Activated naive CD4-positive, alpha-beta T cell treated with Interleukin-2 at 50 U/mL for 16 hours (primary cell): Measurements from ENCODE around the gene GOLPH3.
"Not testable (repeated sequence)": the region's sequence is repeated elsewhere in the genome, so short reads cannot be mapped to it uniquely, and the experiment has no call there.

Experiments
- DNase-seq: peaks from one replicate; pipeline ENCODE4 v3.0.0-alpha.2; 2020

Gene GOLPH3

GRCh38 chr5:32174011-32174870 lies at the start of gene GOLPH3:
TSS of gene GOLPH3 (minus strand) at chr5:32174319. CDS start at chr5:32174034, 285 bp downstream.
- DNase-seq, result peak; percentile 93

DNA sequence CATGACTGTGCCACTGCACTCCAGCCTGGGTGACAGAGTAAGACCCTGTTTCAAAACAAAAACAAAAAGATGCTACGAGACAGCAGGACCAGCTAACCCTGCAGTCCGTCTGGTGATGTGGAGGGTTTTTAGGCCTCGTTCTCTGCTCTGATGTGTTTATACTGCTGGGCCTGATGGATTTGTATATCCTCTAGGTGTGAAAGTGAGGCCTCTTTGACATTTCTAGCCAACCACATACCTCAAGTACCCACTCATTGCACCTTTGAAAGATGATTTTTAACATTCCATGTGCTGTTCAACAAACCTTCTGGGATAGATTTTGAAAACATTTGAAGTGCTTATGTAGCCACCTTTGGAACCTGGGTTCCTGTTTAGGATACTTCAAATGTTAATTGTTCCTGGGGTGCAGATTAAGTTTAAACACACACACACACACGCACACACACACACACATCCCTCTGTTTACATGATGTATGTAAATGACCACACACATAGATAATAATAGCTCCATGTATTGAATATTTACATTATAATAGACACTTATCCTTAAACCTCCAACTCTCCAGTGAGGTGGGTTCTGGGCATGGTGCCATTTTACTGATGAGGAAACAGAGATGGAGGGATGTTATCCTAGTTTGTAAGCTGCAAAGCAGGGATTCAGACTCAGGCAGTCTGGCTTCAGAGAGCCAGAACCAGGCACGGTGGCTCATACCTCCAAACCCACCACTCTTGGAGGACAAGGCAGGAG lies 48.8 kb upstream of the GOLPH3 start:
- no peak for DNase-seq

DNA sequence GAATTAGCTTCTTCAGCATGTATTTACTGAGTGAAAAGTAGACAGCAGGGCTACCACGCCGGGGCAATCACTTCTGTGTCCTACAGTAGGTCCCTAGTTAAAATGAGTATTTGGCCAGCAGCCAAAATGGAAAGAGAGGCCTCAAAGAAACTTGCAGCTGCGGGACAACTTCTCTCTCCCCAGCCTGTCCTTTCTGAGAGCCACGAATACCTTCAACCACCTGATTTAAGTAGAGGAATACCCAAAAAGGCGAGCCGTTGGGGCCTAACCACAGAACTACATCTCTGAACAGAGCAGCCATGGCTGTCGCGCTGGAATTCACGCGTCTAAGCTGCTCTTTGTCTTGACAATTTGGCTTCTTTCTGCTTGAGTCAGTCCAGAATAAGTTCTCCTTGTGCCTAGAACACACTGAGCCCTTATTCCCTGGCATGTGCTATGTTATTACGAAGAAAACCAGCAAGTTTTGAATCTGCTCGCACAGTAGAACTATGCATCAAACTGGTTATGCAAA lies 43.8 kb upstream of the GOLPH3 start:
- no peak for DNase-seq

DNA sequence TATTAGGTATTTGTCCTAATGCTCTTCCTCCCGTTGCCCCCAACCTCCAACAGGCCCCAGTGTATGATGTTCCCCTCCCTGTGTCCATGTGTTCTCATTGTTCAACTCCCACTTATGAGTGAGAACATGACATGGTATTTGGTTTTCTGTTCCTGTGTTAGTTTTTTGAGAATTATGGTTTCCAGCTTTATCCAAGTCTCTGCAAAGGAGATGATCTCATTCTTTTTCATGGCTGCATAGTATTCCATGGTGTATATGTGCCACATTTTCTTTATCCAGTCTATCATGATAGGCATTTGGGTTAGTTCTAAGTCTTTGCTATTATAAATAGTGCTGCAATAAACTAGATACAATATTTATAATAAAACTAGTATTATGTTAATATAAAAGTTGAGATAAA lies 40.2 kb upstream of the GOLPH3 start:
- DNase-seq, result not testable (repeated sequence)

DNA sequence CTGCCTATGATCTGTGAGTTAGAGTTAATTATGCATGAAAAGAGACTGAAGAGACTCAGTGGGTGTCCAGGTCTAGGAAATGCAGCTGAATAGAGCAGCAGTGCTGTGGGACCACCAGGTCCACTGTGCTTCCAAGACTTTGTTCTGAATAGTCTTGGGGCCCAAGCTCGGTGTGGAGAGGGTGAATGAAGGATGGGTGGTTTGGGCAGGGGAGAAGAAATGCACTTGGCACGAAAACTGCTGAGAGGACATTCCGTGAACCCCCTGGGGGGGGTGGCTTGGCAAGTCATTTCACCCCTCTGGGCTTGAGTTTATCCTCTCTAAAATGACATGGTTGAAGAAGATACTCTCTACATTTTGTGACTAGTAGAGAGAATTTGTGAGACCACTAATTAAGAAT lies 36.0 kb upstream of the GOLPH3 start:
- DNase-seq, result no peak

DNA sequence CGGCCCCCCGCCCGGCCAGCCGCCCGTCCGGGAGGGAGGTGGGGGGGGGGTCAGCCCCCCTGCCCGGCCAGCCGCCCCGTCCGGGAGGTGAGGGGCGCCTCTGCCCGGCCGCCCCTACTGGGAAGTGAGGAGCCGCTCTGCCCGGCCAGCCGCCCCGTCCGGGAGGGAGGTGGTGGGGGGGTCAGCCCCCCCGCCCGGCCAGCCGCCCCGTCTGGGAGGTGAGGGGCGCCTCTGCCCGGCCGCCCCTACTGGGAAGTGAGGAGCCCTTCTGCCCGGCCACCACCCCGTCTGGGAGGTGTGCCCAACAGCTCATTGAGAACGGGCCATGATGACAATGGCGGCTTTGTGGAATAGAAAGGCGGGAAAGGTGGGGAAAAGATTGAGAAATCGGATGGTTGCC lies 34.7 kb upstream of the GOLPH3 start:
- not testable (repeated sequence) for DNase-seq

- no peak for DNase-seq
These were observed 33.2 kb upstream of the GOLPH3 start for GRCh38 chr5:32207355-32207634.

DNA sequence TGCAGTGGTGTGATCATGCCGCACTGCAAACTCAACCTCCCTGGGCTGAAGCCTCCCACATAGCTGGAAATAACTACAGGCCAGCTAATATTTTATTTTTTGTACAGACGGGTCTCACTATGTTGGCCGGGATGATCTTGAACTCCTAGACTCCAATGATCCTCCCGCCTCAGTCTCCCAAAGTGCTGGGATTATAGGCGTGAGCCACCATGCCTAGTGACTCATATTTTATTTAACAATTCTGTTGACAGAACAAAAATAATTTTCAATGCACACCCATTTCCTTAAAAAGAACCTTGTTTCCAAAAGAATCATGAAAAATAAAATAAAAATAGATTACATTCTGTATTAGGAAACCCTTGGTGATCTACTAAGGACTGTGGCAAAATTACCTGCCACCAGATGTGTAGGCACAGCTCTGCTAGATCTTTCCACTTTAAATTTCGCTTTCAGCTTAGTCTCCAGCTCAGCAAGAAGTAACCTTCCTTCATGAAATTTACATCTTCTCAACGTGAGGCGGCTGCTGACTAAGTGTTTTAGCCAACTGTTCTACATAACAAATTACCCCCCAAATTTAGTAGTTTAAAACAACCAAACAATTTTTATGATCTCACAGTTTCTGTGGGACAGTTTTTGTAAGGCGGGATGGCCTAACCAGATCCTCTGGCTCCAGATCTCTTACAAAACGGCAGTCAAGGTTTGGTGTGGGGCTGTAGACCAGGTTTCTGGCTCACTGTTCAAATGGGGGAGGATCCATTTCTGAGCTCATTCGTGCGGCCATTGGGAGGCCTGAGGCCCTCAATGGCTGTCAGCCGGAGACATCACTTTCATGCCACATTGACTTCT lies 32.6 kb upstream of the GOLPH3 start:
- no peak for DNase-seq

DNA sequence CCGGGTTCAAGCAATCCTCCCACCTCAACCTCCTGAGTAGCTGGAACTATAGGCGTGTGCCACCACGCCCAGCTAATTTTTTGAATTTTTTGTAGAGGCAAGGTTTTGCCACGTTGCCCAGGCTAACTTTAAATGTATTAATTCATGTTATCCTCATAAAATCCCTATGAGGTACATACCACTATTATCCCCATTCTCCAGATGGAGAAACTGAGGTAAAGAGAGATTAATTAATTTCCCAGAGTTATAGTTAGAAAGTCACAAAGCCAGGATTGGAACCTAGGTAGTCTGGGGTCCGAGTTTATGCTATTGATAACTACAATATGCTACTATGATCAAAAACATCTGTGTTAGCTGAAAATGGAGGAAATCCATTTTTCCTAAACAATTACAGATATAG lies 31.9 kb upstream of the GOLPH3 start:
- DNase-seq, result no peak

- no peak for DNase-seq
These were observed 28.3 kb upstream of the GOLPH3 start for GRCh38 chr5:32202394-32202793.

GRCh38 chr5:32201122-32201753 lies 27.1 kb upstream of the GOLPH3 start:
- no peak for DNase-seq

DNA sequence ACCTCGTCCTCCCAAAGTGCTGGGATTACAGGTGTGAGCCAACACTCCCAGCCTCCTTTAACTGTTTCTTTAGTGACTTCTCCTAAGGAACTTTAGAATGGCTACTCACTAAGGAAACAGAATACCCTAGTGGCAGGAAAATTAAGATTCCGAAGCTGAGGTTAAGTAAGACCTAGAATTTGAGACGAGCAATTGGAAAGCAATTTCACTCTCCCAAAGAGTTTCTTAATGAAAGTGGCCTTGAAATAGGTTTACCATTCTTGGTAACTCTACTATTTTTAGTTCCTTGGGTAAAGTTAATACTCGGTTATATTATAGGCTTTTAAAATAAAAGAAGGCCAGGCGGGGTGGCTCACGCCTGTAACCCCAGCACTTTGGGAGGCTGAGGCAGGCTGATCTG lies 22.9 kb upstream of the GOLPH3 start:
- DNase-seq, result no peak

DNA sequence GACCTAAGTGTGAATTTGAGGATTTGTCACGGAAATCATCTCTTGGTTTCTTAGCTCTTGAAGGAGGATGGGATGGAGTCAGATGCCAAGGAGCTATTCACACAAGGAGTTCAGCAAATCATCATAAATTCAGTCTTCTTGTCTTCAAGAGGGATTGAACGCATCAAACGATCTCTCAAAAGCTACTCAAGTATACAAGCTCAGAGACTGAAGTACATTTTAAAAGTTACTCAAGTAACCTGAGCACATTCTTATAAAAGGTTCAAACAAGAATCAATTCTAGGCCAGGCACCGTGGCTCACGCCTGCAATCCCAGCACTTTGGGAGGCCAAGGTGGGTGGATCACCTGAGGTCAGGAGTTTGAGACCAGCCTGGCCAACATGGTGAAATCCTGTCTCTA lies 21.1 kb upstream of the GOLPH3 start:
- DNase-seq, result no peak

DNA sequence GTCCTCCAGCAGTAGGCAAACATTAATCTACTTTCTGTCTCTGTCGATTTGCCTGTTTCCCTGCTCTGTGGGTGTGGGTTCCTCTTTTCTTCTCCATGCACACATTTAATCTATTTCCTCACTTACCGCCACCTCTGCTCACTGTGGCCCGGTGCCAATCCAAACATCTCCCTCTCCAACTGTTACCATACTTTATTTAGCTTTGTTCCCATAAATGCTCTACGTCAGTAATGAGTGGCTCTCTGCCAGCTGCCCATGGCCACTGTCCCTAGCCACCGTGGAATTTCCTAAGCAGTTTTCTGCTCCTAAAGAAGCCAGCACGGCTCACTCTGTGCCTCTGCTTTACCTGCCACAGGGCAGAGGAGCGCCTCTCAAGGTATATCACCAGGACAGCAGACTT lies 19.5 kb upstream of the GOLPH3 start:
- no peak for DNase-seq

GRCh38 chr5:32190095-32190494 lies 16.0 kb upstream of the GOLPH3 start:
- DNase-seq, result no peak

DNA sequence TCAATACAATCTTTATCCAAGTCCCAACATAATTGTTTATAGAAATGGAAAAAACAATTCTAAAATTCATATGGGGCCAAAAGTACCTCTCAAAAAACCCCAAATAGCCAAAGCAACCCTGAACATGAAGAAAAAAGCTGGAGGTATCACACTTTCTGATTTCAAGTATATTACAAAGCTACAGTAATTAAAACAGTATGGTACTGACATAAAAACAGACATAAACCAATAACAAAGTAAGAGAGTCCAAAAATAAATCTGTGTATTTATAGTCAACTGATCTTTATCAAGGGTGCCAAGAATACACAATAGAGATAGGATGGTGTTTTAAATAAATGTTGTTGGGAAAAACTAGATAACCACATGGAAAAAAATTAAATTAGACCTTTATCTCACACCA lies 13.6 kb upstream of the GOLPH3 start:
- DNase-seq, result no peak

DNA sequence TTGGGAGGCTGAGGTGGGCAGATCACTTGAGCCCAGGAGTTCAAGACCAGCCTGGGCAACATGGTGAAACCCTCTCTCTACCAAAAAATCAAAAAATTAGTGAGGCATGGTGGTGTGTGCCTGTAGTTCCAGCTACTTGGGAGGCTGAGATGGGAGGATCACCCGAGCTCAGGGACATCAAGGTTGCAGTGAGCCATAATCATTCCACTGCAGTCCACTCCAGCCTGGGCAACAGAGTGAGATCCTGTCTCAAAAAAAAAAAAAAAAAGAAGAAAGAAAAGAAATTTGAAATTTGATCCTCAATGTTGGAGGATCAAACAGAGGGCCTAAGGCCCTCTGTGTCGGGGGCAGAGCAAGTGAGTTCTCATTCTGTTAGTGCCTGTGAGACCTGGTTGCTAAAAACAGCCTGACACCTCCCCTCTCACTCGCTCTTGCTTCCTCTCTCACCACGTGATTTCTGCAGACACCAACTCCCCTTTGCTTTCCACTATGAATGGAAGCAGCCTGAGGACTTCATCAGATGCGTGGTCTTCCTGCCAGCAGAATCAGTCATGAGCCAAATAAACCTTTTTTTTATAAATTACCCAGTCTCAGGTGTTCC lies 8.4 kb upstream of the GOLPH3 start:
- no peak for DNase-seq

DNA sequence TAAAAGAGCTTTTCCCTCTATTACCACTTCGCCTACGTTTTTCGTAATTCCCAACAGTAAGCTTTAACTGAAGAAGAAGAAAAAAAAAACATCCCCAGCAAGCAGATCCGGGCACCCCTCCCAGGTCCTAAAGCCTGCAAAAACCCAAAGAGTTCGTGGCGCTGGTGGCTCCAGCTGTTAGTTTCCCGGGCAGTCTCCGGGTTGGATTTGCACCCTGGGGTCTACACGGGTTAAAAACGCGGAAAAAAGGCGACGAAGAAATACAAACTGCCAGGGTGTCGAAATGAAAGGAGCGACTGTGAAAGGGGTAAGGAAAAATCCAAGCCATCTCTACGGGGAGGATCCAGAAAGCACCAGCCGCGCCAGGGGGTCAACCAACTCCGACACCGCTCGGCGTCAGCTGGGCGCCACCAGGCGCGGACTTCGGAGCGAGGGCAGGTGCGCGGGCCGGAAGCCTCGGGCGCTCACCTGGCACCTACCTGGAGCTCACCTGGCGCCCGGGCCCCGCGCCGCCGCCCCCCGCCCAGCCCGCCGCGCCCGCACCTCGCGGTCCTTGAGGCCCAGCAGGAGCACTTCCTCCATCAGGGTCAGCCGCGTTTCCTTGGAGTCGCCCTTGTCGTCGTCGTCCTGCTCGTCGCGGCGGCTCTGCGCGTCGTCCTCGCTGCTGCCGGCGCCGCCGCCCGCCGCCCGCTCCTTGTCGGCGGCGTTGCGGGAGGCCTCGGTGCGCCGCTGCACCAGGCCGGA lies 680 bp downstream of the GOLPH3 start:
- DNase-seq, result peak; percentile 40

GRCh38 chr5:32172923-32173266 lies 1.2 kb downstream of the GOLPH3 start:
- DNase-seq, result no peak

DNA sequence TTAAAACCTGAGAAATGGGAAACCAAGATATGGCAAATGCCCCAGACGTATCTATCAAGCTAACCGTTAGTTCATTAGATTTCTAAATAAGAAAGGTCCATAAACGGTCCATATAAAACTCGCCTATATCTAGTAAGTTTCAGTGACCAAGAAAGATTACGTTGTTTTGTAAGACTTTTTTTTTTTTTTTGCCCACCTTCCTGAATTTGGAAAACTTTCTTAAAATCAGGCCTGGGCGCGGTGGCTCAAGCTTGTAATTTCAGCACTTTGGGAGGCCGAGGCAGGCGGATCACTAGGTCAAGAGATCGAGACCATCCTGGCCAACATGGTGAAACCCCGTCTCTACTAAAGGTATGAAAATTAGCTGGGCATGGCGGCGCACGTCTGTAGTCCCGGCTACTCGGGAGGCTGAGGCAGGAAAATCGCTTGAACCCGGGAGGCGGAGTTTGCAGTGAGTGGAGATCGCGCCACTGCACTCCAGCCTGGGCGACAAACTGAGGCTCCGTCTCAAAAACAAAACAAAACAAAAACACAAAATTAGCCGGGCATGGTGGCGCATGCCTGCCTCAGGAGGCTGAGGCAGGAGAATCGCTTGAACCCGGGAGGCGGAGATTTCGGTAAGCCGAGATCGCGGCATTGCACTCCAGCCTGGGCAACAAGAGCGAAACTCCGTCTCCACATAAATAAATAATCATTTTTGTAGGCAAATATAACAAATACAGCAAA lies 1.8 kb downstream of the GOLPH3 start:
- DNase-seq, result peak; percentile 30
